NCI-H2196 (cell line): ENCODE results near the gene SYNPO.
A peak's percentile ranks its signal among the peaks of the same experiment; 100 is the strongest.

Experiments
- DNase-seq: peaks from one replicate; lab custom pipeline; 2025; ENCODE audit not compliant: unreplicated experiment; lab: John Stamatoyannopoulos, UW

SYNPO gene

GRCh38 chr5:150641824-150642566, 1.5 kb downstream of the SYNPO start:
- DNase-seq: no peak

GRCh38 chr5:150642567-150642927, 2.1 kb downstream of the SYNPO start:
- peak; percentile 48 for DNase-seq

GRCh38 chr5:150642991-150643710, 2.7 kb downstream of the SYNPO start:
- no peak for DNase-seq

- no peak for DNase-seq
Observed at GRCh38 chr5:150644058-150644457, 3.6 kb downstream of the SYNPO start.

- DNase-seq: no peak
Observed at GRCh38 chr5:150644514-150644913, 4.1 kb downstream of the SYNPO start.

- DNase-seq: peak; percentile 37
Observed at GRCh38 chr5:150645070-150645700, 4.7 kb downstream of the SYNPO start.

GRCh38 chr5:150647275-150648251, 7.1 kb downstream of the SYNPO start:
- DNase-seq: no peak

- no peak for DNase-seq
Observed at GRCh38 chr5:150648294-150649107, 8.0 kb downstream of the SYNPO start.

GRCh38 chr5:150649108-150650020, 8.9 kb downstream of the SYNPO start:
- no peak for DNase-seq

GRCh38 chr5:150650021-150651006, 9.9 kb downstream of the SYNPO start:
- no peak for DNase-seq

- DNase-seq: no peak
Observed at GRCh38 chr5:150651382-150651781, 10.9 kb downstream of the SYNPO start.

- DNase-seq: no peak
Observed at GRCh38 chr5:150651924-150652671, 11.6 kb downstream of the SYNPO start.

GRCh38 chr5:150653145-150653761, 12.8 kb downstream of the SYNPO start:
- no peak for DNase-seq

GRCh38 chr5:150653762-150654556, 13.5 kb downstream of the SYNPO start:
- DNase-seq: no peak

GRCh38 chr5:150655221-150655620, 14.8 kb downstream of the SYNPO start:
- no peak for DNase-seq
